C4-2B (cell line): ENCODE measurements around the gene DISP3.

Experiments
- ZFX ChIP-seq: fragments of 450-650 bp; IDR thresholded peaks from 2 replicates; pipeline ENCODE4 v1.6.1; 2017
- TF ChIP-seq, protein P1 (sequence below): fragments of 450-650 bp; conservative IDR thresholded peaks from 2 replicates; pipeline ENCODE4 v1.5.1; 2017; ENCODE audit warnings: mild to moderate bottlenecking

DNA sequence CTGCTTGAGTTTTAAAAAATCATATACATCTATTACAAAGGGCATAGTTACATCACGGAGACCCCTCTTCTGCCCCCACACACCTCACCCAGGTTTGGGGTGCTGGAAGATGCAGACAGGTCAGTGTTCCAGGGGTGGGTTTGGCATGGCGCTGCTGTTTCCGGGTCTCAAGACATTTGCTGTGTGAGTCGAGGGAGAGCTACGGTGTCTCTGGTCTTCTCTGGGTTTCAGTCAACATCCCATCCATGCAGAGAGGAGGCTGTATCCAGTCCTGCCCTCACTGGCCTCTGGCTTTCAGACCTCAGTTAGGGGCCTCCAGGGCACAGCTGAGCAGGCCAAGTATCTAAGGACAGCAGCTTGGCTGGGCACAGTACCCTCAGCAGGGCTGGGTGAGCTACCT is 28.6 kb upstream of the DISP3 start:
- TF ChIP-seq, protein P1, sequence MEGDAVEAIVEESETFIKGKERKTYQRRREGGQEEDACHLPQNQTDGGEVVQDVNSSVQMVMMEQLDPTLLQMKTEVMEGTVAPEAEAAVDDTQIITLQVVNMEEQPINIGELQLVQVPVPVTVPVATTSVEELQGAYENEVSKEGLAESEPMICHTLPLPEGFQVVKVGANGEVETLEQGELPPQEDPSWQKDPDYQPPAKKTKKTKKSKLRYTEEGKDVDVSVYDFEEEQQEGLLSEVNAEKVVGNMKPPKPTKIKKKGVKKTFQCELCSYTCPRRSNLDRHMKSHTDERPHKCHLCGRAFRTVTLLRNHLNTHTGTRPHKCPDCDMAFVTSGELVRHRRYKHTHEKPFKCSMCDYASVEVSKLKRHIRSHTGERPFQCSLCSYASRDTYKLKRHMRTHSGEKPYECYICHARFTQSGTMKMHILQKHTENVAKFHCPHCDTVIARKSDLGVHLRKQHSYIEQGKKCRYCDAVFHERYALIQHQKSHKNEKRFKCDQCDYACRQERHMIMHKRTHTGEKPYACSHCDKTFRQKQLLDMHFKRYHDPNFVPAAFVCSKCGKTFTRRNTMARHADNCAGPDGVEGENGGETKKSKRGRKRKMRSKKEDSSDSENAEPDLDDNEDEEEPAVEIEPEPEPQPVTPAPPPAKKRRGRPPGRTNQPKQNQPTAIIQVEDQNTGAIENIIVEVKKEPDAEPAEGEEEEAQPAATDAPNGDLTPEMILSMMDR = no peak
- TF ChIP-seq ZFX = no peak
